ENCODE results near the gene ZNF296. TPM values are rescaled to one million over a fixed set of nuclear protein-coding genes. Genes with fewer than 3 reads are reported as not detected.

The ZNF296 gene
- total RNA-seq, 1 experiment from 2014 or later, result 3.7 TPM

GRCh38 chr19:45113628-45114027 lies 37.4 kb upstream of the ZNF296 start:
- Histone ChIP-seq H3K4me3 (no peak overlapping the region), H3K27ac (no peak overlapping the region), H2AFZ (no peak overlapping the region), H3K9me3 (ENCODE audit: insufficient read depth, low read depth) (no peaks in the 10 kb centered on the region), H3K4me2 (peak overlapping the region; percentile 52), H3K27me3 (ENCODE audit: insufficient read depth, low read depth) (no peaks in the 10 kb centered on the region), H3K36me3 (ENCODE audit: low read depth) (no peaks in the 10 kb centered on the region), H3K79me2 (ENCODE audit: low read depth) (peaks cover 88% of the 10 kb centered on the region), H3K9me2 (ENCODE audit: insufficient read depth) (no peaks in the 10 kb centered on the region), H4K20me1 (ENCODE audit: insufficient read depth) (peaks cover 65% of the 10 kb centered on the region), H3K4me1 (replicated peaks; ENCODE audit: insufficient read depth) (peaks cover 26% of the 10 kb centered on the region), H3F3A (ENCODE audit: insufficient read depth, low read depth) (no peaks in the 10 kb centered on the region; the same call in 1 of the 2 replicates)
- ChIA-PET CTCF (interaction anchor here (0.9 to 1.0 kb wide), 2 partner anchors 10 to 11 kb away, joined by 4 to 5 read pairs; no protein-coding TSS in a partner anchor), POLR2A (ENCODE audit: unreplicated experiment) (no interaction called here)
- no peak for TF ChIP-seq EZH2 (IDR thresholded peaks at IDR 0.05; ENCODE audit: low read depth)
- TF ChIP-seq, protein P1, sequence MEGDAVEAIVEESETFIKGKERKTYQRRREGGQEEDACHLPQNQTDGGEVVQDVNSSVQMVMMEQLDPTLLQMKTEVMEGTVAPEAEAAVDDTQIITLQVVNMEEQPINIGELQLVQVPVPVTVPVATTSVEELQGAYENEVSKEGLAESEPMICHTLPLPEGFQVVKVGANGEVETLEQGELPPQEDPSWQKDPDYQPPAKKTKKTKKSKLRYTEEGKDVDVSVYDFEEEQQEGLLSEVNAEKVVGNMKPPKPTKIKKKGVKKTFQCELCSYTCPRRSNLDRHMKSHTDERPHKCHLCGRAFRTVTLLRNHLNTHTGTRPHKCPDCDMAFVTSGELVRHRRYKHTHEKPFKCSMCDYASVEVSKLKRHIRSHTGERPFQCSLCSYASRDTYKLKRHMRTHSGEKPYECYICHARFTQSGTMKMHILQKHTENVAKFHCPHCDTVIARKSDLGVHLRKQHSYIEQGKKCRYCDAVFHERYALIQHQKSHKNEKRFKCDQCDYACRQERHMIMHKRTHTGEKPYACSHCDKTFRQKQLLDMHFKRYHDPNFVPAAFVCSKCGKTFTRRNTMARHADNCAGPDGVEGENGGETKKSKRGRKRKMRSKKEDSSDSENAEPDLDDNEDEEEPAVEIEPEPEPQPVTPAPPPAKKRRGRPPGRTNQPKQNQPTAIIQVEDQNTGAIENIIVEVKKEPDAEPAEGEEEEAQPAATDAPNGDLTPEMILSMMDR (conservative IDR thresholded peaks at IDR 0.05), result no peak
- DNase-seq, result peak; percentile 46 to 66
- intact Hi-C loops (cut with micrococcal nuclease; ENCODE audit: unreplicated experiment), result no loop called here
- BruUV-seq (replicated peaks), result no TSS peak

- Histone ChIP-seq H3K27ac (no peak overlapping the region), H3K27me3 (ENCODE audit: insufficient read depth, low read depth) (no peaks in the 10 kb centered on the region), H4K20me1 (ENCODE audit: insufficient read depth) (peaks cover 67% of the 10 kb centered on the region), H3K79me2 (ENCODE audit: low read depth) (peaks cover 89% of the 10 kb centered on the region), H3K9me3 (ENCODE audit: insufficient read depth, low read depth) (no peaks in the 10 kb centered on the region), H2AFZ (no peak overlapping the region), H3K36me3 (ENCODE audit: low read depth) (no peaks in the 10 kb centered on the region), H3K4me1 (replicated peaks; ENCODE audit: insufficient read depth) (peaks cover 26% of the 10 kb centered on the region), H3F3A (ENCODE audit: insufficient read depth, low read depth) (no peaks in the 10 kb centered on the region; the same call in 1 of the 2 replicates), H3K4me2 (peak overlapping the region; percentile 52; the same call in 1 of the 2 replicates), H3K9me2 (ENCODE audit: insufficient read depth) (no peaks in the 10 kb centered on the region), H3K4me3 (no peak overlapping the region)
- CTCF ChIA-PET, result interaction anchor here (0.9 kb wide), 1 partner anchor 9 kb away, joined by 5 read pairs; no protein-coding TSS in a partner anchor
- intact Hi-C loops (cut with micrococcal nuclease; ENCODE audit: unreplicated experiment), result no loop called here
- TF ChIP-seq EZH2 (IDR thresholded peaks at IDR 0.05; ENCODE audit: low read depth), result no peak
- TF ChIP-seq, protein P1 (conservative IDR thresholded peaks at IDR 0.05), result no peak
- no TSS peak for BruUV-seq (replicated peaks)
- DNase-seq, result no peak
- POLR2A ChIA-PET (ENCODE audit: unreplicated experiment), result no interaction called here
Observed at GRCh38 chr19:45112111-45112827, 36.0 kb upstream of the ZNF296 start.

- CTCF ChIA-PET, result no interaction called here
- H3K4me2 ChIP-seq, result no peak overlapping the region
- TF ChIP-seq EZH2 (IDR thresholded peaks at IDR 0.05; ENCODE audit: low read depth), result no peak
- TF ChIP-seq, protein P1 (conservative IDR thresholded peaks at IDR 0.05), result no peak
- H2AFZ ChIP-seq, result no peak overlapping the region
- peaks cover 26% of the 10 kb centered on the region for H3K4me1 ChIP-seq (replicated peaks; ENCODE audit: insufficient read depth)
- H3K4me3 ChIP-seq, result no peak overlapping the region
- intact Hi-C loops (cut with micrococcal nuclease; ENCODE audit: unreplicated experiment), result no loop called here
- no peaks in the 10 kb centered on the region for H3K9me2 ChIP-seq (ENCODE audit: insufficient read depth)
- no peaks in the 10 kb centered on the region; the same call in 1 of the 2 replicates for H3F3A ChIP-seq (ENCODE audit: insufficient read depth, low read depth)
- H3K9me3 ChIP-seq (ENCODE audit: insufficient read depth, low read depth), result no peaks in the 10 kb centered on the region
- no peaks in the 10 kb centered on the region for H3K27me3 ChIP-seq (ENCODE audit: insufficient read depth, low read depth)
- no TSS peak for BruUV-seq (replicated peaks)
- DNase-seq, result no peak
- H3K79me2 ChIP-seq (ENCODE audit: low read depth), result peaks cover 86% of the 10 kb centered on the region
- H3K27ac ChIP-seq, result no peak overlapping the region
- POLR2A ChIA-PET (ENCODE audit: unreplicated experiment), result no interaction called here
- H4K20me1 ChIP-seq (ENCODE audit: insufficient read depth), result peaks cover 80% of the 10 kb centered on the region
- no peaks in the 10 kb centered on the region for H3K36me3 ChIP-seq (ENCODE audit: low read depth)
Observed at GRCh38 chr19:45110851-45111266, 34.6 kb upstream of the ZNF296 start.

Data from PC-9 (cell line).